ENCODE measurements around the gene NPHP4. TPM values are rescaled to one million over a fixed set of nuclear protein-coding genes. Genes with fewer than 3 reads are reported as not detected.
"Not testable (repeated sequence)": the region's sequence is repeated elsewhere in the genome, so short reads cannot be mapped to it uniquely, and the experiment has no call there.

Gene NPHP4
- total and polyA plus RNA-seq, 7 donors, result 1.3 to 2.8 (median 1.8) TPM

DNA sequence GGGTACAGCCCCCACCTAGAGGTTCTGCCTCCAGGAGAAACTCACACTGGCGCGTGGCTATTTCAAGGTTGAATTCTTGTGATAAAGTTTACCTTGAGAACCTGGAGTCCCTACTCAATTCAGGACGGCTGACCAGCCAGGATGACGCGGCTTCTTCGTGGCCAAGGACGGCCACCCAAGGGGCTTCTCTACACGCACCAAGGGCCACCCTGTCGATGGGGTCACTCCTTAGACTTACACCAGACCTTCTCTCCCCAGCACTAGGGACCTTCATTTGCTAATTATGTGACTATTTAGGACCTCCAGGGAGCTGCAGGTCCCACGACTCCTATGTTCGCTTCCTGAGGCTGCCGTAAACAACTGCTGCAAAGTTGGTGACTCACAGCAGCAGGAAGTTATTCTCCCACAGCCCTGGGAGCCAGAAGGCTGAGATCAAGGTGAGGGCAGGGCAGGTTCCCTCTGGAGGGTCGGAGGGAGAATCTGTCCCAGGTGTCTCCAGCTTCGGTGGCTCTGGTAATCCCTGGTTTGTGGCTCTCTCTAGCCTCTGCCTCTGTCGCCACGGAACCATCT is 135.9 kb downstream of the NPHP4 start:
- H3K27me3 ChIP-seq (ENCODE audit: insufficient read depth in 3 of 3, low read length in 2 of 3), result no peaks in the 10 kb centered on the region
- H3K9me3 ChIP-seq, result no peaks in the 10 kb centered on the region
- H3K4me3 ChIP-seq, result no peak overlapping the region
- ATAC-seq, result no peak
- WGBS, 3 donors, result 75 to 80% (median 78%) methylated on average over 16 of the region's 16 CpGs
- no peak for DNase-seq
- TF ChIP-seq, protein P1, sequence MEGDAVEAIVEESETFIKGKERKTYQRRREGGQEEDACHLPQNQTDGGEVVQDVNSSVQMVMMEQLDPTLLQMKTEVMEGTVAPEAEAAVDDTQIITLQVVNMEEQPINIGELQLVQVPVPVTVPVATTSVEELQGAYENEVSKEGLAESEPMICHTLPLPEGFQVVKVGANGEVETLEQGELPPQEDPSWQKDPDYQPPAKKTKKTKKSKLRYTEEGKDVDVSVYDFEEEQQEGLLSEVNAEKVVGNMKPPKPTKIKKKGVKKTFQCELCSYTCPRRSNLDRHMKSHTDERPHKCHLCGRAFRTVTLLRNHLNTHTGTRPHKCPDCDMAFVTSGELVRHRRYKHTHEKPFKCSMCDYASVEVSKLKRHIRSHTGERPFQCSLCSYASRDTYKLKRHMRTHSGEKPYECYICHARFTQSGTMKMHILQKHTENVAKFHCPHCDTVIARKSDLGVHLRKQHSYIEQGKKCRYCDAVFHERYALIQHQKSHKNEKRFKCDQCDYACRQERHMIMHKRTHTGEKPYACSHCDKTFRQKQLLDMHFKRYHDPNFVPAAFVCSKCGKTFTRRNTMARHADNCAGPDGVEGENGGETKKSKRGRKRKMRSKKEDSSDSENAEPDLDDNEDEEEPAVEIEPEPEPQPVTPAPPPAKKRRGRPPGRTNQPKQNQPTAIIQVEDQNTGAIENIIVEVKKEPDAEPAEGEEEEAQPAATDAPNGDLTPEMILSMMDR (IDR thresholded peaks at IDR 0.05), result no peak
- intact Hi-C loops (cut with DNase I), result no loop called here
- H3K27ac ChIP-seq, result no peak overlapping the region
- H3K4me1 ChIP-seq, result no peaks in the 10 kb centered on the region
- no peaks in the 10 kb centered on the region for H3K36me3 ChIP-seq (ENCODE audit: insufficient read depth in 1 of 2, low read depth in 1 of 2)

DNA sequence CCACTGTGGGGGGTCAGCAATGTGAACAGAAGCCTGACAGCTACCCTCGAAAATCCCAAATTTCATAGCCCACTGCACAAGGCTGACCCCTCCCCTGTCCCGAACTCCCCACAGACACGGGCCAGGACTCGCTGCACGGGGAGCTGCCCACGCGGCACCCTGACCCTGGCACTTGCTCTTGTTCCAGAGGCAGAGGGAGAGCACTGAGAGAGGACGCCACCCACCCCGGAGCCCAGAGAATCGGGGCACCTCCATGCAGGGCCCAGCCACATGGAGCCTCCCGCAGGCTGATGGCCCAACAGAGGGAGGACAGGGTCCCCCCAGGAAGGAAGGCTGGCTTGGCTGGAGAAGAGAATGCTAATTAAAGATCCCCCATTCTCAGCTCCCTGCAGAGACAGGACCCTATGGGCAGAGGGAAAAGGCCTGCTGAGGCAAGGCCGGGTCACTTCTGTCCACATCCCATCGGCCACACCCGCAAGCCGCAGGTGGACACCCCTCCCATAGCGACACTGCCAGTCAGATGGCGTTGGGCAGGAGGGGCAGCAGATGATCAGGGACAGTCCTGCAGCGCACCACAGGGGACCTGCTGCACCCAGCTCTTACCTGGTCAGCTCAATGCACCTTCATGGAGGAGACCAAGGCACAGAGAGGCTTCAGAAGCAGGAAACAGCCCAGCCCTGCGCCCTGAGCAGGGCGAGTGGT is 136.9 kb downstream of the NPHP4 start:
- no peaks in the 10 kb centered on the region for H3K9me3 ChIP-seq
- 88 to 89% (median 89%) methylated on average over 19 to 20 of the region's 20 CpGs for WGBS, 3 donors
- no peak overlapping the region for H3K4me3 ChIP-seq
- ATAC-seq, result no peak
- H3K4me1 ChIP-seq, result no peaks in the 10 kb centered on the region
- H3K27ac ChIP-seq, result no peak overlapping the region
- TF ChIP-seq, protein P1 (IDR thresholded peaks at IDR 0.05), result no peak
- DNase-seq, result no peak
- intact Hi-C loops (cut with DNase I), result no loop called here
- H3K27me3 ChIP-seq (ENCODE audit: insufficient read depth in 3 of 3, low read length in 2 of 3), result no peaks in the 10 kb centered on the region
- H3K36me3 ChIP-seq (ENCODE audit: insufficient read depth in 1 of 2, low read depth in 1 of 2), result no peaks in the 10 kb centered on the region

DNA sequence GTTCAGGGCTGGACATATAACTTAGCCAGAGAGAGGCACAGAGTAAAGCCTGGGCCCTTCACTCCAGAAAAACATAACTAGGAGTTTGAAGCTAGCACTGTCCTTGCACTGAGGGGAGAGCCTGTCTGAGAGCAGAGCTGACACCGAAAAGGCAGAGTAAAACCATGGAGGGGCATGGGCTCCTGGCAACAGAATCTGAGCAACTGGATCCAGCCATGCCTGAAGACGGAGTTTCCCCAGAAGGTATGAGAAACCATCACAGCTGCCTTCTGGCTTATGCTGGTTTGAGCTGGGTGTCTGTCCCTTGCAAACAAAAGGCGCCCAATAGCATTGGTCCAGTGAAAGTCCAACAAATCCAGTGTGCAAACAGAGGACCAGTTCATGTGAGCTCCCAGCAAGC is 137.5 kb downstream of the NPHP4 start:
- no peaks in the 10 kb centered on the region for H3K27me3 ChIP-seq (ENCODE audit: insufficient read depth in 3 of 3, low read length in 2 of 3)
- DNase-seq (no peak), ATAC-seq (no peak)
- intact Hi-C loops (cut with DNase I), result no loop called here
- H3K9me3 ChIP-seq, result no peaks in the 10 kb centered on the region
- no peaks in the 10 kb centered on the region for H3K4me1 ChIP-seq
- H3K4me3 ChIP-seq, result no peak overlapping the region
- TF ChIP-seq, protein P1 (IDR thresholded peaks at IDR 0.05), result no peak
- WGBS, 3 donors, result 87 to 93% (median 93%) methylated on average over 3 of the region's 3 CpGs
- no peak overlapping the region for H3K27ac ChIP-seq
- H3K36me3 ChIP-seq (ENCODE audit: insufficient read depth in 1 of 2, low read depth in 1 of 2), result no peaks in the 10 kb centered on the region

DNA sequence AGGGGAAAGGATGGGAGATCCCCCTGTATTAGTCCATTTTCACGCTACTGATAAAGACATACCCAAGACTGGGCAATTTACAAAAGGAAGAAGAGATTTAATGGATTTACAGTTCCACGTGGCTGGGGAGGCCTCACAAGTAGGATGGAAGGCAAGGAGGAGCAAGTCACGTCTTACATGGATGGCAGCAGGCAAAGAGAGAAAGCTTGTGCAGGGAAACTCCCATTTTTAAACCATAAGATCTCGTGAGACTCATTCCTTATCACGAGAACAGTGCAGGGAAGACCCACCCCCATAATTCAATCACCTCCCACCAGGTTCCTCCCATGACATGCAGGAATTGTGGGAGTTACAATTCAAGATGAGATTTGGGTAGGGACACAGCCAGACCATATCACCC is 138.4 kb downstream of the NPHP4 start:
- ATAC-seq; H3K36me3 ChIP-seq (ENCODE audit: insufficient read depth in 1 of 2, low read depth in 1 of 2); H3K9me3 ChIP-seq; H3K27ac ChIP-seq; H3K4me1 ChIP-seq; DNase-seq; H3K4me3 ChIP-seq; intact Hi-C loops (cut with DNase I); H3K27me3 ChIP-seq (ENCODE audit: insufficient read depth in 3 of 3, low read length in 2 of 3): not testable (repeated sequence)
- 59 to 64% (median 63%) methylated on average over 5 of the region's 5 CpGs for WGBS, 3 donors

DNA sequence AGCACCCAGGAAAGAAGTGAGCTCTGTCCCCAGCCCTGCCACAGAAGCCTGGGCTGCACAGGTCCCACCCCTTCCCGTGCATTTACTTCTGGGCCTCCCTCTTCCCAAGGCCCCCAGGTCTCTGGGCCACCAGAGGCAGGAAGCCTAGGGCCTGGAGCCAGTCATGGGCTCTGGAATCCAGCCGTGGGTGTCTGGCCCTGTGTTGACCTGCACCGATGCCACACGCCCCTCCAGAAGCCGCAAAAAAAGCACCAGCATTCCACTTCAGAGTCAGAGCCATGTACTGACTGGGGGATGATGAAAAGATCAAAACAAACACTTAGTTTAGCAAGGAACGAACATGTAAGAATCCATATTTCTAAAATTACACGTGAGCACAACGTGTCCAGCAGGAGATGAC is 141.7 kb downstream of the NPHP4 start:
- TF ChIP-seq, protein P1 (IDR thresholded peaks at IDR 0.05), result no peak
- Histone ChIP-seq H3K36me3 (ENCODE audit: insufficient read depth in 1 of 2, low read depth in 1 of 2) (no peaks in the 10 kb centered on the region), H3K4me1 (no peaks in the 10 kb centered on the region), H3K4me3 (no peak overlapping the region), H3K27me3 (ENCODE audit: insufficient read depth in 3 of 3, low read length in 2 of 3) (peaks cover 0 to 20% (median 6%) of the 10 kb centered on the region in 3 donors), H3K9me3 (no peaks in the 10 kb centered on the region), H3K27ac (no peak overlapping the region)
- ATAC-seq, result no peak
- DNase-seq, result no peak
- intact Hi-C loops (cut with DNase I), result no loop called here
- 49 to 64% (median 51%) methylated on average over 8 of the region's 8 CpGs for WGBS, 3 donors
